Activated naive CD4-positive, alpha-beta T cell treated with anti-CD3 and anti-CD28 coated beads for 36 hours (primary cell): Measurements from ENCODE around the gene HOXB9. TPM values are rescaled to one million over a fixed set of nuclear protein-coding genes. Genes with fewer than 3 reads are reported as not detected.

Source experiments
- CTCF ChIA-PET: fragments of 350-600 bp; sonication (Branson Sonifier 250); formaldehyde crosslinking; loops from one replicate; lab custom pipeline; 2021; ENCODE audit warnings: antibody characterized with exemption; lab: Charles Lee
- DNase-seq: peaks from one replicate; pipeline ENCODE4 v3.0.0-alpha.2; 2020
- H3K27ac Mint-ChIP-seq: one replicate; pipeline ENCODE4 v1.8.0; 2021; ENCODE audit warnings: mild to moderate bottlenecking, mixed read lengths
- H3K27me3 Mint-ChIP-seq: one replicate; pipeline ENCODE4 v1.8.0; 2021; ENCODE audit warnings: low read depth, mixed read lengths
- H3K36me3 Mint-ChIP-seq: one replicate; pipeline ENCODE4 v1.8.0; 2021; ENCODE audit warnings: low read depth, mixed read lengths
- H3K4me1 Mint-ChIP-seq: one replicate; pipeline ENCODE4 v1.8.0; 2021; ENCODE audit warnings: low read depth, mixed read lengths
- H3K4me3 Mint-ChIP-seq: one replicate; pipeline ENCODE4 v1.8.0; 2021; ENCODE audit warnings: mild to moderate bottlenecking, moderate library complexity, mixed read lengths
- H3K9me3 Mint-ChIP-seq: one replicate; pipeline ENCODE4 v1.8.0; 2021; ENCODE audit warnings: mixed read lengths
- intact Hi-C: fragments of 100-400 bp; cut with micrococcal nuclease; formaldehyde crosslinking; loops from one replicate; pipeline ENCODE4 v1.15.1; 2023
- total RNA-seq, 2 experiments: library from RNA; stranded (reverse); gene quantifications; one replicate each; pipeline ENCODE4 v1.2.3, GENCODE V29; 2021

The HOXB9 gene
- total RNA-seq, 2 experiments from 2014 or later = 6.7 to 6.9 TPM

DNA sequence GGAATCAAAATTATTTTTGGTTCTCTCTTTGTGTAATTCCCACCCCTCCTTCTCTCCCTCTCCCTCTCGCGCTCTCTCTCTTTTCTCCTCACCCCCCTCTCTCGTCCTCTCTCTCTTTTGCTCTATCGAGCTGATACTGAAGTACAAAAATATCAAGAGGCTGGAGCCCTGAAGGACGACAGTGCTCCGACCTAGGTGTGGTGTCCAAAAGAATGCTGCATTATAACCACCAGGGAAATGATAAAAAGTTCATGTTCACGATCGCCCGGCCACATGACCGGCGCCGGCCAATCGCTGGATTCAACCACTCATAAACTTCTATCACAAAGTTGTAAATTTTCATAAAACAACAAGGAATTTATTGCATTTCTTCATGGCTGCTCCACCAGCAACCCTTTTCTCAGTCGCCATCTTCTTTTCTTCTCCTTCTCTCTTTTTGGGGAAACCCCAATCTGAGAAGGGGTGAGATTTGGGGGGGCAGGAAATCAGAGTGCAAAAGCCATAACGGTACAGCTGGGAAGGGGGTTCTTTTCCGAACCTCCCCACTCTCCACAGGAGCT is 21.3 kb downstream of the HOXB9 start, which contains the start of gene HOXB6:
Gene HOXB6 (minus strand): TSS at position 217 of the 560 bp plus-strand sequence. CDS start 6,836 bp downstream, outside the sequence.
- H3K9me3 Mint-ChIP-seq = no peaks in the 10 kb centered on the region
- H3K27ac Mint-ChIP-seq = no peak within 1 kb of the TSS
- CTCF ChIA-PET = interaction anchor here (1.0 kb wide), 1 partner anchor 13 kb away, joined by 5 read pairs; no protein-coding TSS in a partner anchor
- H3K4me3 Mint-ChIP-seq = peak within 1 kb of the TSS; percentile 10
- peaks cover 18% of the 10 kb centered on the region for H3K4me1 Mint-ChIP-seq
- no peak for DNase-seq
- intact Hi-C loops = no loop called here
- peaks cover 84% of the 10 kb centered on the region for H3K27me3 Mint-ChIP-seq
- H3K36me3 Mint-ChIP-seq = no peaks in the 10 kb centered on the region

DNA sequence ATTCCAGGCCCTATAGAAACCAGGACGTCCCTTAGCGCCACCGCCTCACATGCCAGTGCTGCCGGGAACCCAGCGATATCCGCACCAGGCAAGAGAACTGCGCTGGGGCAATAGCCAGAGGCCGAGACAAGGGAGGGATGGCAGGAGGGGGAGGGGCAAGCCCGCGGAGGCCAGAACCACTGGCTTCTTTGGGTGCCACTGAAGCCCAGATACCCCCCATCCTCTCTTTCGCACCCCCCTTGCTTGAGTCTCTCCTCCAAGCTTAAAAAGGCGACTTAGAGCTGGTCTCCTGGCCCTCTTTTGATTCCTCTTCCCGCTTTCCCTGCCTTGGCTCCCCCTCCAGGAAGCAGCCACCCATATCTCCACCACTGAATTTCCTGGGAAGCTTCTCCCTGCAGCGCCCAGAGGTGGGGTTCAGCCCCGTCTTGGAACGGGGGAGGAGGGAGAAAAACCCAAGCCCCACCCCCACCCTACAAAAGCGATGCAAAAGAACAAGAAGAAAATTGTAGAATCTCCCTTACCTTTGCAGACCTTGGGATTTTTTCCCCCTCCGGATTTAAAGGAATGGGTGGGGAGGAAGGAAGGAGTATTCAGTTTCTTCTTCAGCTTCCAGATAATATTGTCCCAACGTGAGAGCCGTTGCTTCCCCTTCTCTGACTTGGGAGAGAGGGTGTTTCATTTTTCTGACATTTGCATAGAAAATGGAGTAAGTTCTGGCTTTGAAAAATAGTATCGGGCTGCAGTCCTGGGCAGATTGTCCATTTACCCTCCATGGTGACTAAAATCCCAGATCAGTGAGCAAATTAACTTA is 22.0 kb downstream of the HOXB9 start:
- Mint-ChIP-seq H3K4me1 (peaks cover 18% of the 10 kb centered on the region), H3K27me3 (peaks cover 84% of the 10 kb centered on the region), H3K4me3 (no peak overlapping the region)

DNA sequence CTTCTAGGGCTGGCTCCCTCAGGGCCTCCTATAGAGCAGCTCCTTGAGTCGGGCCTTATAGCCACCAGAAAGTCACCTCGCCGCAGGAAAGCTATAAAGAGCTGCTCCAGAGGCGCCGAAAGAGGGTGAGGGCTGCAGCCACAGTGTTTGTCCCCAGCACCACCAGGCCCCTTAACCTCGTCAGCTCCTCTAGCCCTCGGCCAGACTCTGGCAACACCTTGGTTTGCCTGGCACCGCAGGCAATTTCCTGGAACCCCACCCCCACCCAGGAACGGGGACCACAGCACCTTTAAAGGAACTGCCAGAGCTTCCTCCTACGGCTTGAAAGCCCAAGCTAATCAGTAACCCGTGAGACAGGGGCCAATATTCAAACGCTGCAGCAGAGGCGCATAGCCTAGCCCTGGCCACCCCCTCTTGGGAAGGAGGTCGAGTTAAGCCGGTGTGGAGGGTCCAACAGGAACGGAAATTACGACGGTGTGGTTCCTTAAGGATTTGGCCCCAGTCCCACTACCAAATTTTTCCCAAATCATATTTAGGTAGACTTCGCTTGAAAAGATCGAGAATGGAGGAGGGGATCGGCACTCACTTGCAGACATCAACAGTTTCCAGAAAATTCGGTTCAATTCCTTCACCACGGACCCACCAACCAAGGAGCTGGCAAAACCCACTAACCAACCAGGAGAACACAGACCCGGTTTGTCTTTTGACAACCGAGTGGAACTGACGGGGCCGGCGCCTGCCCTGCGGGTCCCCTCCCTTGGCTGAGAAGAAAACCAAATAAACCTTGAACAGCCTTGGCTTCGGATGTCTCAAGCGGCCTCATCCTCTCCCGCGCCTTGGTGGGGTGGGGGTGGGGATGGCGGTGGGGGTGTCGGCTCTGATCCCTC is 24.4 kb downstream of the HOXB9 start:
- peaks cover 88% of the 10 kb centered on the region for H3K27me3 Mint-ChIP-seq
- no peak overlapping the region for H3K4me3 Mint-ChIP-seq
- H3K4me1 Mint-ChIP-seq = peaks cover 33% of the 10 kb centered on the region
- no peak overlapping the region for H3K27ac Mint-ChIP-seq
- no peak for DNase-seq
- no peaks in the 10 kb centered on the region for H3K36me3 Mint-ChIP-seq
- no peaks in the 10 kb centered on the region for H3K9me3 Mint-ChIP-seq
- CTCF ChIA-PET = interaction anchor here (0.5 to 1.8 kb wide), 8 partner anchors 8 to 342 kb away, joined by 3 to 10 read pairs (median 3); no protein-coding TSS in a partner anchor
- intact Hi-C loops = no loop called here

More for the DNA sequence above, 22.0 kb downstream of the HOXB9 start:
- intact Hi-C loops = no loop called here
- DNase-seq = no peak
- H3K27ac Mint-ChIP-seq = no peak overlapping the region
- CTCF ChIA-PET = interaction anchor here (0.7 to 1.0 kb wide), 2 partner anchors 14 to 16 kb away, joined by 5 read pairs; no protein-coding TSS in a partner anchor
- H3K36me3 Mint-ChIP-seq = no peaks in the 10 kb centered on the region
- H3K9me3 Mint-ChIP-seq = no peaks in the 10 kb centered on the region

DNA sequence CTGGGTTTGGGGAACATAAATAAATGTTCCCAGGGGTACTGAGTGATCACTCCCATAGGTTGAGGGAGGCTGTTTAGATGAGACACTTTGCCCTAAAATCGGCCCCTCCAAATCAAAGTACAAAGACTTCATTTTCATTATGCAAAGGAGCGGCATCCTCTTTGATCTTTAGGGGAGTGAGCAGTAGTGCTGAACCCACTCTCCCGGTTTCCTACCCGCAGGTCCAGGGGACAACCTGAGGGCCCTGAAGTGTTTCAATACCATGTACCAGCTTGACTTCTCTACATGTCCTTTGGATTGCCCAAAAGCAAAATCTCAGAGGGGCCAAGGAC is 25.0 kb downstream of the HOXB9 start:
- Mint-ChIP-seq H3K27ac (no peak overlapping the region), H3K27me3 (peaks cover 89% of the 10 kb centered on the region), H3K9me3 (no peaks in the 10 kb centered on the region), H3K4me3 (no peak overlapping the region), H3K36me3 (no peaks in the 10 kb centered on the region), H3K4me1 (peaks cover 39% of the 10 kb centered on the region)
- intact Hi-C loops = no loop called here
- CTCF ChIA-PET = interaction anchor here (0.5 to 1.8 kb wide), 8 partner anchors 8 to 285 kb away, joined by 3 to 10 read pairs (median 3); no protein-coding TSS in a partner anchor
- no peak for DNase-seq

DNA sequence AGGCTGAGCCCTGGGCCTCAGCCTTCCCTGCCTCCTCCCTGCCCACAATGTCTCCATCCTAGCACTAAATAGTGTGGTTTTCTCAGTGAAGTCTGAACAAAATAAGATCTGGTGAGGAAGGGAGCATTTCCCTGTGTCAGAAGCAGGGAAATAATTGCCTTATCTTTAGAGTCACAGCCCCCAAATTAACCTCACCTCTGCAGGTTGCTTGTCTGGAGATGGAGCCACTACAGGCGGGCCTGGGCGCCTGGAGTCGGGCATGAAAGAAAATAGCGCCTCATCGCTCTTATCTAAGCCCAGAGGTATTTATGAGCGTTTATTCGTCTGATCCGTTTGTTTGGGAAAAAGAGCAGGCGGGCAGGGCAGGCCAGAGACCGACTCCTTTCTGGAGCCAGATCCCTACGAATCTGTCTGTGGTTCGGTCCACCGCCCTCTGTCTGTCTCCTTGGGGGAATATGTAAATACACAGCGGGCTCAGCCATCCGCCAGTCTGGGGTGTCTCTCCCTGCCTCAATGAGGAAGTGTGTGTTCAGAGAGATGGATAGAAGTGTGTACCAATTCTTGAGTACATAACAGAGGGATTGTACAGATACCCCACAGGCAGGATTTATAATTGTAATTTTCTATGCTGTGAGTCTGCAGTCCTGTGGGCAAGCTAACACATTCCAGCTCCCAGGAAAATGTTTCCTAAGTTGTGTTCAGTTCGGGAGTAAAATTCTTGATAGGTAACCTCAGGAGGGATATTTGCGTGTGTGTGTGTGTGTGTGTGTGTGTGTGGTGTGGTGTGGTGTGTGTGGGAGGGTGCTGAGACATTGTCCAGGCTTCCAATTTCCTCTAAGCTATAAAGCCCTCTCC is 25.7 kb downstream of the HOXB9 start:
- intact Hi-C loops = no loop called here
- H3K27ac Mint-ChIP-seq = no peak overlapping the region

DNA sequence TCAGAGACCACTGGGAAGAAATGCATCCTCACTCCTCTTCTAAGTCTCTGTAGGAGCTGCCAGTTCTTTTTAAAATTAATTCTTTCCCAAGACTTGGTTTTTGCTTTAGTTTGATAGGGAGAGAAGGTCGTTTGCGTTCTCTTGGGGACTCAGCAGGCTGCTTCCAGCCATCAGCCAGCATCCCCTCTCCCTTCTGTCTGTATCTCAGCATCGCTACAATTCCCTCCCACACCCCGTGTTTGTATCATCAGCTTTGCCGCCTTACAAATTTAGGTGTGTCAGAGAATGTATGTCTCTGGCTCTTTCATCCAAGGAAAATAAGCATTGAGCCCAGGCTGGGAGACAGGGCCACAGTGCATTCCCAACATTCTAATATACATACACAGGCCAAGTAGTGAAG is 26.8 kb downstream of the HOXB9 start:
- no peaks in the 10 kb centered on the region for H3K36me3 Mint-ChIP-seq
- no peak overlapping the region for H3K27ac Mint-ChIP-seq
- H3K9me3 Mint-ChIP-seq = no peaks in the 10 kb centered on the region
- intact Hi-C loops = no loop called here
- DNase-seq = no peak
- no peak overlapping the region for H3K4me3 Mint-ChIP-seq
- CTCF ChIA-PET = interaction anchor here (1.0 kb wide), 1 partner anchor 14 kb away, joined by 3 read pairs; no protein-coding TSS in a partner anchor
- peaks cover 90% of the 10 kb centered on the region for H3K27me3 Mint-ChIP-seq
- peaks cover 37% of the 10 kb centered on the region for H3K4me1 Mint-ChIP-seq

More for the DNA sequence above, 25.7 kb downstream of the HOXB9 start:
- Mint-ChIP-seq H3K36me3 (no peaks in the 10 kb centered on the region), H3K9me3 (no peaks in the 10 kb centered on the region), H3K4me3 (no peak overlapping the region), H3K27me3 (peaks cover 90% of the 10 kb centered on the region), H3K4me1 (peaks cover 41% of the 10 kb centered on the region)
- CTCF ChIA-PET = interaction anchor here (0.5 to 1.8 kb wide), 6 partner anchors 13 to 285 kb away, joined by 3 to 10 read pairs (median 4); no protein-coding TSS in a partner anchor
- no peak for DNase-seq

DNA sequence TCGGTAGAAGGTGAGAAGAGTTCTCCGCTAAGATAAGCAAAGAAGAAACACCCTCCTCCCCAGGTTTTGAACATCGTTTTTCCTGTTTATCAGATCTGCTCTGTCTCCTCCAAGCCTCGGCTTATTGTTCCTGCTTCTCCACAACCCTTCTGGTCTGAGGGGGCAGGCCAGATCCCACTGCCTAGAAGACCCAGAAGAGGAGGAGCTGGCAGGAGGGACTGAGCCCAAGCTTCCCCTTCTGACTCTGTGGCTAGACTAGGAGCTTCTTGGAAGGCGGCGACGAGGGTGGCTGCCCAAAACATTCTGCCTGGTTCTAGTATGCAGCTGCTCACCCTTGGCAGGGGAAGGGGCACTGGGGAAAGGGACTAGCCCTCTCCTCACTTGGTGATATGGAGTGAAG is 27.4 kb downstream of the HOXB9 start:
- H3K4me3 Mint-ChIP-seq = no peak overlapping the region
- H3K36me3 Mint-ChIP-seq = no peaks in the 10 kb centered on the region
- CTCF ChIA-PET = interaction anchor here (0.5 to 1.0 kb wide), 2 partner anchors 14 to 64 kb away, joined by 3 to 4 read pairs; no protein-coding TSS in a partner anchor
- intact Hi-C loops = no loop called here
- H3K9me3 Mint-ChIP-seq = no peaks in the 10 kb centered on the region
- H3K4me1 Mint-ChIP-seq = peaks cover 36% of the 10 kb centered on the region
- peaks cover 88% of the 10 kb centered on the region for H3K27me3 Mint-ChIP-seq
- H3K27ac Mint-ChIP-seq = no peak overlapping the region
- DNase-seq = no peak

- DNase-seq = peak; percentile 44
- Mint-ChIP-seq H3K36me3 (no peaks in the 10 kb centered on the region), H3K4me1 (peaks cover 33% of the 10 kb centered on the region), H3K27ac (no peak overlapping the region), H3K9me3 (no peaks in the 10 kb centered on the region), H3K27me3 (peaks cover 88% of the 10 kb centered on the region), H3K4me3 (peak overlapping the region; percentile 69)
- intact Hi-C loops = loop anchor here (2.0 kb wide), 1 partner anchor 15 kb away; no protein-coding TSS in a partner anchor
- CTCF ChIA-PET = interaction anchor here (0.5 to 1.1 kb wide), 4 partner anchors 15 to 246 kb away, joined by 3 to 4 read pairs (median 3); no protein-coding TSS in a partner anchor
These were observed 28.2 kb downstream of the HOXB9 start for GRCh38 chr17:48597778-48598631.

DNA sequence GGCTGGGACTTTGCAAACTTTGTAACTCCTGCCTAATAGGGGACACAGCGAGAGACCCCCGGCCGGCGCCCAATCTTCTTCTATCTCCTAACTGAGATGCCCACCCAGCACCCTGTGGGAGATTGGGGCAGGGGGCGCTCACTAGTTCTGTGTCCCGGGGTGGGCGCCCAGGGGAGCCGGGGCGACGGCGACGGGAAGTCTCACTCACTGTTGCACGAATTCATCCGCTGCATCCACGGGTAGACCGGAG is 28.7 kb downstream of the HOXB9 start:
- Mint-ChIP-seq H3K36me3 (no peaks in the 10 kb centered on the region), H3K4me1 (peaks cover 34% of the 10 kb centered on the region), H3K27ac (no peak overlapping the region), H3K9me3 (no peaks in the 10 kb centered on the region), H3K4me3 (peak overlapping the region; percentile 69), H3K27me3 (peaks cover 88% of the 10 kb centered on the region)
- CTCF ChIA-PET = interaction anchor here (0.9 to 1.1 kb wide), 2 partner anchors 21 to 246 kb away, joined by 3 read pairs; no protein-coding TSS in a partner anchor
- DNase-seq = no peak
- intact Hi-C loops = loop anchor here (2.0 kb wide), 1 partner anchor 15 kb away; no protein-coding TSS in a partner anchor

- Mint-ChIP-seq H3K36me3 (no peaks in the 10 kb centered on the region), H3K27me3 (peaks cover 88% of the 10 kb centered on the region), H3K27ac (no peak overlapping the region), H3K4me3 (peak overlapping the region; percentile 69), H3K9me3 (no peaks in the 10 kb centered on the region), H3K4me1 (peaks cover 34% of the 10 kb centered on the region)
- peak; percentile 36 for DNase-seq
- intact Hi-C loops = loop anchor here (2.0 kb wide), 1 partner anchor 16 kb away; no protein-coding TSS in a partner anchor
- CTCF ChIA-PET = interaction anchor here (0.6 kb wide), 1 partner anchor 130 kb away, joined by 3 read pairs; no protein-coding TSS in a partner anchor
These were observed 29.2 kb downstream of the HOXB9 start for GRCh38 chr17:48596735-48597527.
